ENCODE data around the gene SH2D3C.

SH2D3C gene

GRCh38 chr9:127707766-127708165 is 70.7 kb downstream of the SH2D3C start:
- no peak for DNase-seq (ENCODE audit: low read depth in 2 of 2)
- no peak for TF ChIP-seq CTCF (IDR thresholded peaks at IDR 0.05; ENCODE audit: low read depth, low read length)
- no peak overlapping the region for H3K4me3 ChIP-seq (replicated peaks in 1 of 2; ENCODE audit: low read depth in 2 of 2, low read length in 2 of 2)

- DNase-seq (ENCODE audit: low read depth in 2 of 2) = peak in 1 of 2 donors; percentile 32
- no peak within 1 kb of the TSS for H3K4me3 ChIP-seq (replicated peaks in 1 of 2; ENCODE audit: low read depth in 2 of 2, low read length in 2 of 2)
- TF ChIP-seq CTCF (IDR thresholded peaks at IDR 0.05; ENCODE audit: low read depth, low read length) = no peak
Measured at GRCh38 chr9:127706836-127707241, 71.6 kb downstream of the SH2D3C start, which contains the start of gene CFAP157. Gene CFAP157, plus strand, starts transcription at chr9:127706988. Its CDS starts 44 bp downstream, at chr9:127707032.

- DNase-seq (ENCODE audit: low read depth in 2 of 2) = no peak
- no peak for TF ChIP-seq CTCF (IDR thresholded peaks at IDR 0.05; ENCODE audit: low read depth, low read length)
- H3K4me3 ChIP-seq (replicated peaks in 1 of 2; ENCODE audit: low read depth in 2 of 2, low read length in 2 of 2) = no peak overlapping the region
Measured at GRCh38 chr9:127705577-127706379, 72.7 kb downstream of the SH2D3C start.

GRCh38 chr9:127703289-127703946 is 75.0 kb downstream of the SH2D3C start:
- no peak overlapping the region for H3K4me3 ChIP-seq (replicated peaks in 1 of 2; ENCODE audit: low read depth in 2 of 2, low read length in 2 of 2)
- no peak for TF ChIP-seq CTCF (IDR thresholded peaks at IDR 0.05; ENCODE audit: low read depth, low read length)
- DNase-seq (ENCODE audit: low read depth in 2 of 2) = no peak

DNA sequence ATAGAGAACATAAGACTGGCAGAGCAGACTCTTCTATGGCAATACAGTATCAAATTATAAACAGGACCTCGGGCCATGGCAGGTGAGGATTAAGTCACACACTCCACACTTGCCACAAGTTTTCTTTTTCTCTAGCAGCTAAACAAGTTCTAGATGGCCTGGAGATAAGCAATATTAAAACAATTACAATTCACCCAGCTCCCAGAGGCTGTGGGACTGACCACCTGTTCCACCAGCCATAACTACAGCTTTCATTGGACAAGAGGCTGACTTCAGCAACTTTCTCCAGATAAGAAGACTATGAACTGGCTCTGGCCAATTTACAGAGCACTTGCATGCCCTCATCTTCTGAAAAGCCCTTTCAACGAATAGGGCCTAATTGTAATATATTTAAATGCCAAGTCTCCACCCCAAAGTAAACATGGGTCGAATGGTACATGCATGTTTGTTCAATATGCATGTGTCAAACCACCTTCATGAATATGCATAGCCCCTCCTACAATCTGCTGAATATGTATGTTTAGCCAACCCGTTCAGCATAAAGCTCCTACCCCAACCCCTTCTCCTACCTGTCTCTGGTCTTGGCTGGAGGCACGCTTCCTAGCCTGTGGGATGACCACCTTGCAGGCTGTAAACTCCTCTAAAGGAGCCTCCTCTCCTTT is 77.7 kb downstream of the SH2D3C start:
- DNase-seq (ENCODE audit: low read depth in 2 of 2) = no peak
- H3K4me3 ChIP-seq (replicated peaks in 1 of 2; ENCODE audit: low read depth in 2 of 2, low read length in 2 of 2) = no peak overlapping the region
- TF ChIP-seq CTCF (IDR thresholded peaks at IDR 0.05; ENCODE audit: low read depth, low read length) = no peak

GRCh38 chr9:127700140-127700539 is 78.3 kb downstream of the SH2D3C start:
- no peak overlapping the region for H3K4me3 ChIP-seq (replicated peaks in 1 of 2; ENCODE audit: low read depth in 2 of 2, low read length in 2 of 2)
- TF ChIP-seq CTCF (IDR thresholded peaks at IDR 0.05; ENCODE audit: low read depth, low read length) = no peak
- no peak for DNase-seq (ENCODE audit: low read depth in 2 of 2)

All from cardiac fibroblast (primary cell).